Measurements from ENCODE around the gene COL4A2.

The COL4A2 gene

DNA sequence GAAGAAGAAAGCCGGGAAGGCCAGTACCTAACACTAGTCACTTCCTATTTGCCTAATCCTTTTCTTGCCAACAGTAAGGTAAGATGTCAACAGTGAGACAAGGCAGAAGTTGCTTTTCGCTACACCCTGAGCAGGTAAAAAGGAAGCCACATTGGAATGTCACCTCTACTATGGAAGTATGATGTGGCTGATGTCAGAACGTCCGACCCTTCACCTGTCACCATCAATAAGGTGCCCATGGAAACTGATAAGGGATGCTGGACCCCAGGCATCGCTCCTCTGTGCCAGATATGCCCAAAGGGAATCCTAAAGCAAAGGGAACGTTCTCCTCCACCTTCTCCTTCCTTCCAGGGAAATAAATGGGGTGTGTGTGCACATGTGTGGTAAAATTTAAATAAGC lies 34.4 kb upstream of the COL4A2 start:
- no peak for DNase-seq

DNA sequence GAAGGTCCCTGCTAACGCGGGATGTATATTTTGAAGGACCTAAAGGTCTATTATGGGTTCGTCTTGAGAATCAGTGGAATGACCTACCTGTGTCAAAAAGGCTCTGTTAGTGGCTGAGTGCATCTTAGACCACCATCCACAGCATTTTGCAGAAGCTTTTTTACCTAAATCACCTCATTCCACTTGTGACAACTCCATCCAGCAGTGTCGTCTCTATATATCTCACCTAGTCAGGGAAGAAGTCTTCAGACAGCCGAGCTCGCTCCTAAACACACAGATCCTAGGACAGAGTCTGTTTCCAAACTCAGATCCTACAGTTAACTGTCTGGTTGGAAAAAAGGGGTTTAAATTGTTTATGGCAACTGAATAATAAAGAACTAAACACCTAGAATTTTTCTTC lies 33.8 kb upstream of the COL4A2 start:
- no peak for DNase-seq

DNA sequence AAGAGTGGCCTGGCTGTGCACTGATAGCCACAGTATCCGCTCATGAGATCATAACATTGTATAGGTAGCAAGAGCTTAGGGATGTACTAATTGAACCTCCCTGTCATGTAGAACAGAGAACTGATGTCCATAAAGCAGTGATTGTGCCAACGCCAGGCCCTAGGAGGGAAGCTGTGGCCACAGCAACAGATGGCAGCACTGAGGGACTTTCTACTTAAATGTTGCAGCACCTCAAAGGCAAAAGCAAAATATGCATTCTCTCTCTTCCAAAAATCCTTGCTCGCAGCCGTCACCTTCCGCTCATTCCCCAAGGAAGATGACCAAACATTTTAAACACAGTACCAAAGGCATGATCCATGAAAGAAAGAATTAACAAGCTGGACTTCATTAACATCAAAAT lies 32.4 kb upstream of the COL4A2 start:
- DNase-seq: no peak

DNA sequence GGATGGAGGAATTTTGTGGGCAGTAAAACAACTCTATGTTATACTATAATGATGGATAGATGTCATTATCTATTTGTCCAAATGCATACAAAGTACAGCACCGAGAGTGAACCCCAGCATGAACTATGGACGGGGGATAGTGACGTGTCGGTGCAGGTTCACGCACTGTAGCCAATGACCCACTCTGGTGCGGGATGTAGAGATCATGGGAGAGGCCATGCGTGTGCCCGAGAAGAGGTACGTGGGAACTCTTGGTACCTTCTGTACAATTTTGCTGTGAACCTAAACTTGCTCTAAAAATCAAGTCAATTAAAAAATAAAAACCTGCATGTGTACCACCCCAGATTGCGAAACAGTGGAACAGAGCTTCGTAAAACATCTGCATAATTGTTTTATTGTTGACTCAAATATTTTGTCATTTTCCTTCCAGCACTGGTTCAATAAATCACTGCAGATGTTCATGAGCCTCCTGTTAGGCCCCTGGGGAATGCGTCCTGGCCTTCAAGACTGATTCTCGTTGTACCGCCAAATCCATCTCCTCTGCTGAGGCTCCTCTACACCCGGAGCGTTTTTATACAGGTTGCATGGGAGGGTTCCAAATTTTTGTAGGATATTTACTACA lies 31.0 kb upstream of the COL4A2 start:
- DNase-seq: no peak

DNA sequence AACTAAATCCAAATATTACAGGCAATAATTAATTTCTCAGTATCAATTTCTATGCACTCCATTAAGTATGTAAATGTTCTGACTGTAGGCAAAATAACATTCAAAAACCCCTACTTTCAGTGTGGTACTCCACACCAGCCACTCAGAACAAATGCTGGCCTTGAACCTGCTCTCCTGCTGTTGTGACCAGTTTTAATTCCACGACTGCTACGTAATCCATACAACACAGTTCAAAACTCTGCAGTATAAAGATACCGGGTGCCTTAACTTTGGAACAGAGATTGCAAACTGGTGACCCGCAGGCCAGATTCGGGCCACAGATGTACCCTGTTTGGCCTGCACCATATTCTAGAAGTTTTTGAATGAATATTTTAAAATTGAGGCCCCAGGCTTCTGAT lies 30.5 kb upstream of the COL4A2 start:
- DNase-seq: no peak

DNA sequence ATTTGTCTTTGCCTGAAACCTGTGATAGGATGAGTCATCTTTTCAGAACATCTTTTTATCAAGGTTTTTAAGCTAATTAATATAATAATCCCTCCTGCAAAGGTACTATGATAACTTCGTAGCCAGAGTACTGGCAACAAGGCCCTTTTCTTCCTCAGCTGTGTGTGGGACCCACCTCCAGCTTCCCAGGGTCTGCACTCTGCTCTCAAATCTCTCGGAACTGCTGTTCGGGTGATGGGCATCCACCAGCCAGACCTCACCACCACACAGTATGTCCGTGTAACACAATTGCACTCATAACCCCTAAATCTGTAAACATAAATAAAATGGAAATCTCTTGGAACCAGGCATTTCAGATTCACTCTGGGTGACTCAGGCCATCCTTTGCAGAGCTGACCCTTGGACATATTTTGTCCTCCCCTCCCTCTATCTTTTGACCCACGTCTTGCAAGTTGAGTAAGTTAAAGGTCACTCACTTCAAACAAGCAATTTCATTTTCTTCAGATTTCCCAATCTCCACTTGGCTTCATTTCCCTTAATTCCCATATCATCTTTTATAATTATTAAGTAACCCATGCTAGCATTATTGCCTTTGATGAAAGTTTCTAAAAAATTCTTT lies 29.6 kb upstream of the COL4A2 start:
- DNase-seq: no peak

DNA sequence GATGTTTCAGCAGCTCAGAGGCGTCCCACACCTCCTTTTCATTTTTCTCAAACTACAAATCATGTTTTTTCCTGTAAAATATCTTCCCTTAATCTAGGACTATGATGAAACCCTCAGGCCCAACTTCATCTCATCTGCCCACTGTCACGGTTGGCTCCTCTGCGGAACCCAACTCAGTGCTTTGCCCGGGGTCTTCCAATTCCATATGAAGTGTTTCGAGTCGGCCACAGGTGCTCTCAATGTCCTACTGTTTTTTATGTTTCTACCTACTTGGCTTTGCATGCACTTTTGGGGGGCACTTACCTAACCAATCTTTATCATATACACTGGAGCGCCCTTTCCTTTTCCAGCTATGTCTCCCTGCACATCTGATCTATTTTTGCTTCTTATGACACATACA lies 28.2 kb upstream of the COL4A2 start:
- no peak for DNase-seq

DNA sequence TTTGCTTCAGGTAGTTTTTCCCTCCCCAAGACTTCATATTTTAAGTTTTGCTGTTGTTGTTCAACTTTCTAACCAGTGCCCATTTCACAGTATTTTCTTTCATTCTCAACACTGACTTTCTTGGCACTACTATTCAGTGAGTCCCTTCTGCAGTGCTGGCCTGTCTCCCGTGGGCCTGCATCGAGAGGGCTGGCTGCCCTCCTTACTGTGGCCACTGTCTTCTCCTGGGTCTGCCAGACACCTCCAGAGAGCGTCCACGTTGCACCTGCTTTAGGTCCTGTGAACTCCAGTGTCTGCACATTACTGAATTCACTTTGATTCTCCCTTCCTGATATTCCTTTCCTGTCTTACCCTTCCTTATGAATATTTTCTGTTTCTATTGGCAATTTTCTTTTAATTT lies 27.4 kb upstream of the COL4A2 start:
- DNase-seq: no peak

DNA sequence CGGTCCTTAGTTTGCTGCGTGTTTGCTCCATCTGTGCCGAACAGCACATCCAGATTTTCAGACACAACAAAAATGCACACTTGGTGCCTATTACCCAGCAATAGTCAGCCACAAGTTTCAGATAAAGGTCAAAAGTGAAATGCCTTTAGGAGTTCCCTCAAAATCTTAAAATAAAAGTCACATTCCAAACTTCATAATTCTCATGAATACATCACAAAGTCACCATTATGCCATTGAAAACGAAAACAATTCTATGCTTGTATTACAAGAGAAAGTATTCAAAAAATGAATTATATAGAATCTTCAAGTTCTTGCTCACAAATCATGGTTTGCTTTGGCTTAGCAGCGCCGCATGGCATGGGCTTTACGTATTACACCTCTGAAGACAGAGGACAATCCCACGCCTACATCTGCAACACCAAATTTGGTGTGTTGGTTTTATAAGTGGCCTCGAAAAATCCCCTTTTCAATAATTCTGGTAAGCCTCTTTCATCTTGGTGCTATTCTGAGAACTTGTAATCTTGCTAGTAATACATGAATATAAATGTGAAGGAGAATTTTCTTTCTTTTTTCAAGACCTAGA lies 26.8 kb upstream of the COL4A2 start:
- DNase-seq: no peak

DNA sequence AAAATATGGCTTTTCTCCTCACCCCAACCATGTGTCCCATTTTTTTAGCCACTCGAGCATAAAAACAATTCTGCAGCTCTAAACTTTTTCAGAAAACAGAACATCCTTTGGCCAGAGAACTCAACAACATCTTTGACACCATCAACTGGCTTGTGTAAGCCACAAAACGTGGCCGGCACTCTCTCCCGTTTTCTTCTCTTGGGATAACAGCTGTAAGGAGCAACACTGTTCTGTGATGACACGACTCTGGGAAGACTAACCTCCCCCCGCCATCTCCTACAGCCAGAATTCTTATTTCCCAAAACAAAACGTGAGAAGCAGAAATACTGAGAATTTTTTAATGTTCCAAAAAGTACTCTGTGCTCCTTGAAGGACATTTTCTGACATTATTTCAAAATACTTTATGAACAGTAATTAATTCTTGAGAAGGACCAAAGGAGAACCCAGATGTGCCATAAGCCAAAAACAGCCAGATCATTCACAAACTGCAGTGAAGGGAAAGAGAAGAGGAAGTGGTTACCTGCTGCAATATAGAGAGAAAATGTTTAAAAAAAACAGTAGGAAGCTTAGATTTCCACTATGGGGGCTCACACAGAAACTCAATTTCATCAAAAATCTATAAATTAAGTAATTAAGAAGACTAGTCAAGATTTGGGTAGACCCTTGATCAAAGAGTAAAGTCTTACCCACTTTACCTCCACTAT lies 25.9 kb upstream of the COL4A2 start:
- peak; percentile 7 for DNase-seq

DNA sequence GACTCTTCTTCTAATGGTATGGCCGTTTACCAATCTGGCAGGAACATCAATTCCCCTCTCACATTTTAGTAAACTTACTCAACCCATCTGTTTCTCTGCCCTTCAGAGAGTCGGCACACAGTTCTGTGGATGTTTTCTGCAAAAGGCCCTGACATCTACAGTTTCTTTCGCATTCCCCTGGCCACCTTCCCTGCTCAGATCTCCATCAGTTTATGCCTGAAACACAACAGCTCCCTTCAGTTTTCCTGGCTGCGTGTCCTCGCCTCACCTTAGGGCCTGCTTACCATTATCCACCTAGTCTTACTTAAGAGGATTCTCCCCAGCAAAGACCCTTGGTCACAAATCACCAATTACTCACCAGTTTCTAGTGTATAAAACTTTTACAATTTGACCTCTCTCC lies 25.3 kb upstream of the COL4A2 start:
- DNase-seq: no peak

DNA sequence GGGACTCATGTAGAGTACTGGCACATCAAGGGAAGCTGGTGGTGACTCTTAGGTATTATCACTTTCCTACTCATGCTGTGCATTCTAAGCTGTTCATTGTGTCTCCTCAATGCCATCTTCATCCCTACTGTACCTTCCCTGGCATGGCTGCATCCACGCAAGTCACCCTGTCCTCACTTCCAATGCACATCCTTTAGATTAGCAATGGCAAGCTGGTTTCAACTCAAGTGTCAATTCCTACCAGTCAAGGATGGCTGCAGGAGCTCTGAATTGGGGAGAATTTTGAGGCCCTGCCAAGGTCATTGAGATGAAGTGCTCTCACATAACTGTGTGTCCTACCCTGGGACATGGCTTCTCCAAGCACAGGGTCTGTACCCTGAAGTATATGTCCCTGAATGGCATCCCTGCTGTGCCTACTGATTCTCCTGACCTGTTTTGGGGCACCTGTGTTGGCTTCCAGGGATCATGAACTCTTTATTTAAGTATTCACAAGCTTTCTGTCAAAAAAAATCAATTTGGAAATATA lies 24.7 kb upstream of the COL4A2 start:
- no peak for DNase-seq

DNA sequence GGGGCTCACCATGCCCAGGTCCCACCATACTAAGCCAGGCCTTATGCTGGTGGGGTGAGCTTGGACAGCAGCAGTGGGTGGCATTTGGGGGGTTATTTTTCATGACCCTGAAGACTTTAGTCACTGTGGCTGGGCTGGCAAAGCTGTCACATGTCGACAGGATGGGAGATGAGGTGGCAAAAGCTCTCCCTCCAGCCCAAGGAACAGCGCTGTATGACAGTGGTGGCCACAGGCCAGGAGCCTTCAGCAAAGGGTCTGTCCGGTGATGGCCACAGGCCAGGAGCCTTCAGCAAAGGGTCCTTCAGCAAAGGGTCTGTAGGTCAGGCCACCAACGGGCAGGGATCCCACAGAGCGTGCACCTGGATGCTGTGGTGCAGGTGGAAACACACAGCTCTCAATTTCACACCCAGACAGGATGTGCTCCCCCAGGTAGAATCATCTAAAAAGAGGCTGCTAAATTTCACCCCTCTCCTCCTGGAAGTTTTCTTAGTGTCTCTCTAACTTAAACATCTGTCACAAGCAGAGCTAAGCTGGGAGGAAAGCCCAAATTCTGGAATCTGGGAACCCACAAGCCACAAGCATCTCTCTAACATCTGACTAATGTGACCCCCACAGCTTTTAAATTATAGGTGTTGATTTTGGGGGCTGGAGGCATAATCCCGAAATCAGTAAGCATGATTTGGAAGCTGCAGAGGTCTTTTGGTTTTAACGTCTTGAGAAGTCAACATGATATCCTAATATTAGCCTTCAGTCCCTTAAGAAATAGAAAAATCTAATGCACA lies 23.2 kb upstream of the COL4A2 start:
- no peak for DNase-seq

DNA sequence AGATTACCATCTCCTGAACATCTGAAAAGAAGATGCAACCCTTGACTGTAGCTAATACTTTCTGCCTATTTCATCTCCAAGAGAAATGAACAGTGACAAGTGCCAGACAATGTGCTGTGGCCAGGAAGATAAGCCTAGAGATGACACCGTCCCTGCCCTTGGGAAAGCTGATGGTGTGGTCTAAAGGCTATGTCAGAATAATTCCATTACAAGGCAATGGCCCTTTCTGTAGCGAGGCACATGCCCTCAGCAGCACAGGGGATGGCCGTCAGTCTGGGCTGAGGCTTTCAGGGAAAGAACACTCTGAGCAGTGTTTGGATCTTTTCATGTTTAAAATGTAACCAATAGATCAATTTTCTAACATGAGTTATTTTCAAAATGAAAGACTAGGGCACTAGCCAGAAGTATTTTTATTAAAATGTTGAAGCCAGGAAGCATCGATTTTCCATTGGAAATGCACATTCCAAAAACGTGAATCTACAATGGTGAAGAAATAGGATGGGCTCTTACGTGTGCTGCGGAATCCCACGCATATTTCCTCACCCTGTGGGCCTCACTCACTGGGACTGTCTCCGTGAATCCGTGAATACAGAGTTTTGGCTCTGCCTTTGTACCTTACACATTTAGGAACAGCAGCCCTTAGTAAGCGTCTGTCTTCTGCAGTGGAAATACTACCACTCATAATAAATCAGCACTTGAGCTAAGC lies 22.2 kb upstream of the COL4A2 start:
- DNase-seq: no peak

DNA sequence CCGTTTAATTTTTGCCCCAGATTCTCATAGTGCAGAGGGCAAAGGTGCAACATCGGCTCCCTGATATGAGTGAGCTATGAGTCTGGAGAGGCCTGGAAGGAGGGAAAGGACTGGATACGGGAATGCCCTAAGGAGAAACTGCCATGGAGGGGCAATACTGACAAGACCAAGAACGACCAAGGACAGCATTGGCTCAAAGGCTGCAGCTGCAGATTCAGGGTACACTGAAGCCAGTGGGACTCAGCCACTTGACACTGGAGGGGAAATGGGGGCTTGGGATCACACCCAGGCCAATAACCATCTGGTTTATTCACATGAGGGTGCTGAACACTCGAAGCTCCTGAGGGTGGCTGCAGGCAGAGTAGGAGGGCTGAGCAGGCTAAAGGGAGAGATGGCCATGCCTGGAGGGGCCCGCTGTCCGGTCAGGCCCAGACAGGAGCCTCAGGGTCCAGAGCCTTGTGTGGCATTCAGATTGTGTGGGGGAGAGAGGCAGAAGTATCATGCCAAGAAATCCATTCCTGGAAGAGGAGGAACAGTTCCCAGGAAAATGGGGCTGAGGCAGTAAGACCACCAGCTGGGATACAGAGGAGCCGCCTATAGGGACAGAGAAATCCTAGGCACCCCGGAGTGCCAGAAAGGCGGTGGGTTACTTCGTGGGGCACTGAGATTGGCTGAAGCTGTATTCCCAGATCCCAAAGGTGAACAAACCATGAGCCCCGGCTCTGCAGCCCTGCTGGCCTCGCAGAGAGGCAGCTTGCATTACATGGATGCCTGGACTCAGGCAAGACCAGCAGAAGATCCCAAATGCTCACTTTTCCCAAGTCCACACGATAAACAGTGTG lies 20.9 kb upstream of the COL4A2 start:
- DNase-seq: no peak

DNA sequence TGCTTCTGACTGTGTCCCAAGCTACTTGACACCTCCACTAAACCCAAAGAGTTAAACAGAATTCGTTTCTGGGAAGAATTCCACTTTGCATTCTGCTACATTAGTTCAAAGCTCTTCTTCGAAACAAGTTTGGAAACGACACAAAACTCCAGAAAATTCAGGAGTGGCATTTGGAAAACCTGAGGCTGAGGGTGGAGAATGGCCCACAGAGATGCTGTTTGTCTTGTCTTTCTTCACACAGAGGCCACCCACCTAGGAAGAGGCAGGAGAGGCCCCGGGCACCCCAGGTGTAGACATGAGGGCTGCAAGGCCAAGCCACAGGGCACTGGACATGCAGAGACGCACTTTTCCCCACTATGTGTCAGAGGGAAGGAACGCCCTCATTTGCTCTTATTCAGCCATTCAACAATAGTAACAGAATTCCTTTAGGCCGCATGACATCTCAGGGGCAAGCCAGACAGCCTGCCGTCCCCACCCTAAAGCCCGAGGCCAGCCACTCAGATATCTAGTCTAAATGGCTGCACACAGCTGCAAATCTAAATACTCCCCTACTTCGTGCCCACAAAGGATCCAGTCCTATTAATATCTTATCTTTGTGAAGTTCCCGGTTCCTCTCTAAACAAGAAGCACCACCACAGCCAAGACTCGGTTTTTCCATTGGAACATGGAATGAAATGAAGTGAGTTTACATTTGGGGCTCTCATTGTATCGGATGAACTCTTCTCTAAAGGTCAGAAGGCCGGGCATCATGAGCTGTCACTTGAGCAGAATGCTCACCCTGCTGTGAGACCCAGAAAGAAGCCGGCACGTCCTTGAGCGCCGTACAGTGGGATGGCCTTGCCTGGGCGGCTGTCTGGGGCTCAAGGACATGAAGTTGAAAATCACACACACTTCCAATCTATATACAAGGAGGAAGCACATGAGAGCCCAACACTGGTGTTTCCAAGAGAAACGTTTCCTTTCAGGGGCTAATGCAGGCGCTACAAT lies 20.0 kb upstream of the COL4A2 start:
- DNase-seq: no peak

DNA sequence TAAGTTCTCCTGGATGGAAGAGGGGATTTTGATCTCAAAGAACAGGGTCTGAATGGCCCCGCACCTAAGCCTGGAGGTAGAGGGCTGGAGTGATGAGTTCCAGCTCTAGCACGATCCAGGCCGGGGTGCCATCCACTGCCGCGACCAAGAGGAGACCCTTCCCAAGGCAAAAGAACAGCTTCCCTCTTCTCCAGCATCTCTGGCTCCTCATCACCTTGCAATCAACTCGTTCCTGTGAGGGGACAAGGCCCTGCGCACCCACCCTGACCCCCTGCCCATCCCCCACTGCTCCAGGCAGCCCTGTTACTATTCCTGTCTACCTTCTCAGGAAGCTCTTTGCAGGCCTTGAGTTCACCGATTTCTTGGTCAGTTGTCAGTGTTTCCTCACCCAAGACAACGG lies 17.9 kb upstream of the COL4A2 start:
- DNase-seq: no peak

DNA sequence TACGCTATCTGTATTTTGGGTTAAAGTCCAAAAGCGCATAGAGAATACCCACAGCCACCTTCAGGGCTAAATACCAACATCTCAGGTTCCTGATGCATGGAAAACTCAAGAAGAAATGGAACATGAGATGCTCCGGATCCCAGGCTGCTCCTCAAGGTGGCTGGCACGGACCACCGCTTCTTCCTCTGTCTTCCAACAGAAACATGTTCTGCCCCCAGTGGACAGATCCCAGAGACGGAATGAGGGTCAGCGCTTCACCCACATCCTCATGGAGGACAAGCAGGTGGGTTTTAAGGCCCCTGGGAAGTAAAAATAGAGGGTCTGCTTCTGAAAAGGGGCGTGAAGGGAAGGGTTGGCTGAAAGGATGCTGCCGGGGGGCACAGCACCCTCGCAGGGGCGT lies 17.4 kb upstream of the COL4A2 start:
- DNase-seq: no peak

DNA sequence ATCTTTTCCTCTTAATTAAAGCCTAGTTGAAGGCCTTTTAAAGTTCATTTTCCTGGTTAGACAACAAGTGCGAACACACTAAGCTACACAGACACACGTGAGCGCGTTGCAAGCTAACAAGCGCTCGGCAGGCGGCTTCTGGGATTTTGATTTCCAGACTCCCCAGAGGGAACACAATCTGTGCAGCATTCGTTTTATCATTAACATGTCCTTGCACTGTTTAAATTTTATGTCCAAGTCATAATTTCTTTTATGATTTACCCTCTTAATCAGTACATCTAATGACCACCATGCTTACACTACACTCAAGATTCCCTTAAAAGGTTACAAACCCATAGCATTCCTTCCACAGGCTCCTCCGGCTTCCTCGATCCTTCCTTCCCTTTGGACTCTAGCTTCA lies 16.9 kb upstream of the COL4A2 start:
- DNase-seq: no peak

DNA sequence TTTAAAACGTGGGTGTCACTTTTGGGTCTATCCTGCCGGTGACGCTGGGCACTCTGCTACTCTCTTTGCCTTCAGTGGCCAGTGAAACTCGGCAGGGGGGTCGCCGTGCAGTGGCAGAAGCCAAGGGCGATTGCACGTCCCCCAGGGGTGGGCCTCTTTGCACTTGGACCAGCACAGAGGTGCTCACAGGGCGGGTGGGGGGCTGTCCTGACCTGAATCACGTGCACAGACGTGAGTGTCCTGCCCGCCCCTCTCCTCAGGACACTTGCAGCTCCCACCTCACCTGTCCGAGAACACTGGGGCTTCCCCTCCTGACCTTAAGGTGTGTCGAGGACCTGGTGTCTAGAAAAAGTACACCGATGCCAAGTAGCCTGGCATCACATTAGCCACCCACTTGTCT lies 16.3 kb upstream of the COL4A2 start:
- DNase-seq: no peak
